Pancreas (tissue), 10 donors: Measurements from ENCODE around the gene RGL4. TPM values are rescaled to one million over a fixed set of nuclear protein-coding genes. Genes with fewer than 3 reads are reported as not detected.
"Not testable (repeated sequence)": the region's sequence is repeated elsewhere in the genome, so short reads cannot be mapped to it uniquely, and the experiment has no call there.

Source experiments
- ATAC-seq, 4 donors: fragments of 200-7000 bp; cut with Tn5 transposase; one replicate each; pipeline versions ENCODE4 v1.8.0 to v1.9.1; 2020; ENCODE audit warnings: mild to moderate bottlenecking in 4 of 4, moderate library complexity in 4 of 4
- DNase-seq, 6 donors: peaks; one replicate each; pipeline ENCODE4 v3.0.0-alpha.2; 2020
- FAIRE-seq: peaks from 2 replicates; lab custom pipeline; 2012; peaks lifted over from hg19 to GRCh38; lab: Jason Lieb, UNC
- H3K27ac ChIP-seq, 4 donors: fragments of 200-600 bp; sonication (generic); 1 replicate in 3 of 4; 2 replicates in 1 of 4; pipeline versions ENCODE4 v1.5.0 to v1.8.0; 2020
- H3K27me3 ChIP-seq, 4 donors: fragments of 200-600 bp; one replicate each; pipeline ENCODE4 v1.8.0; 2021
- H3K36me3 ChIP-seq, 3 donors: fragments of 200-600 bp; sonication (generic) in 1 of 3; one replicate each; pipeline versions ENCODE4 v1.5.0 to v1.8.0; 2020 to 2021
- H3K4me1 ChIP-seq, 3 donors: fragments of 200-600 bp; one replicate each; pipeline ENCODE4 v1.8.0; 2021
- H3K4me3 ChIP-seq, 4 donors: fragments of 200-600 bp; sonication (generic) in 2 of 4; one replicate each; pipeline versions ENCODE4 v1.5.0 to v1.8.0; 2020 to 2021
- H3K9me3 ChIP-seq, 4 donors: fragments of 200-600 bp; one replicate each; pipeline ENCODE4 v1.8.0; 2021
- CTCF ChIP-seq, 4 donors: fragments of 200-600 bp; sonication (generic) in 3 of 4; IDR thresholded peaks; one replicate each; pipeline versions ENCODE4 v1.5.0 to v1.8.0; 2021; ENCODE audit warnings: antibody characterized with exemption in 4 of 4
- WGBS, 2 donors: extraction: QIAGEN DNeasy Blood & Tissue Kit; methylation state at CpG; one replicate each; pipeline ENCODE4 v1.1.7; 2013; 5-methylcytosine and 5-hydroxymethylcytosine counted together
- intact Hi-C, 3 donors: fragments of 100-400 bp; cut with DNase I; formaldehyde crosslinking; loops; one replicate each; pipeline versions ENCODE4 v1.11.1 to v1.14.2; 2022
- polyA plus RNA-seq, 2 donors: library from polyadenylated mRNA; stranded (reverse); fragments of 200-250 nt; gene quantifications; one replicate each; pipeline ENCODE4 v1.2.3, GENCODE V29; 2013
- total RNA-seq, 6 donors: library from RNA; stranded (reverse); fragmentation: NEBNext Ultra II Directional in 4 of 6; extraction: Animal tissue kit (Norgen Biotek cat#: 25700) in 4 of 6; gene quantifications; one replicate each; pipeline versions ENCODE4 v1.2.1 to v1.2.4, GENCODE V29; 2021 to 2023
- donor health status: healthy with polysubstance abuse.
- donor health status: DM: no; HTN: no; CAD: no; lungs with moderate emphysema.
- donor health status: DM: no; HTN: no; CAD: no.
- donor health status: control.
- donor health status: control.
- donor health status: Bipolar disorder and iron deficiency.
- donor health status: DM: yes; HTN: yes; CAD: no.
- donor health status: DM: no; HTN: no; CAD: no.
- donor health status: DM: no; HTN: no; CAD: no.
- donor health status: DM: yes; HTN: yes; CAD: no.

RGL4 gene
- total and polyA plus RNA-seq, 8 donors = 0.42 to 0.95 (median 0.61) TPM; not detected in 4

GRCh38 chr22:23673050-23673620 is 17.7 kb upstream of the RGL4 start:
- no peaks in the 10 kb centered on the region for H3K9me3 ChIP-seq
- DNase-seq = peak in 2 of 6 donors; percentile 21 to 22
- FAIRE-seq = no peak
- H3K4me3 ChIP-seq = no peak overlapping the region
- H3K36me3 ChIP-seq = no peaks in the 10 kb centered on the region
- H3K4me1 ChIP-seq = peaks cover 0 to 11% (median 0%) of the 10 kb centered on the region in 3 donors
- no peak for ATAC-seq
- H3K27me3 ChIP-seq = no peaks in the 10 kb centered on the region
- 90 to 96% methylated on average over 6 to 7 of the region's 7 CpGs for WGBS, 2 donors
- intact Hi-C loops = no loop called here
- no peak for TF ChIP-seq CTCF (IDR thresholded peaks at IDR 0.05)
- H3K27ac ChIP-seq = no peak overlapping the region

- intact Hi-C loops = no loop called here
- no peaks in the 10 kb centered on the region for H3K36me3 ChIP-seq
- H3K9me3 ChIP-seq = no peaks in the 10 kb centered on the region
- ATAC-seq = no peak
- no peak overlapping the region for H3K27ac ChIP-seq
- no peak for FAIRE-seq
- no peaks in the 10 kb centered on the region for H3K27me3 ChIP-seq
- H3K4me3 ChIP-seq = no peak overlapping the region
- H3K4me1 ChIP-seq = peaks cover 0 to 11% (median 0%) of the 10 kb centered on the region in 3 donors
- DNase-seq = peak in 2 of 6 donors; percentile 32 to 35
- WGBS, 2 donors = 91 to 93% methylated on average over 25 to 26 of the region's 26 CpGs
- TF ChIP-seq CTCF (IDR thresholded peaks at IDR 0.05) = no peak
These were observed 16.8 kb upstream of the RGL4 start for GRCh38 chr22:23673826-23674690.

GRCh38 chr22:23674886-23675501 is 15.8 kb upstream of the RGL4 start:
- intact Hi-C loops, H3K4me3 ChIP-seq, H3K36me3 ChIP-seq, ATAC-seq, H3K9me3 ChIP-seq, H3K27me3 ChIP-seq, FAIRE-seq: not testable (repeated sequence)
- WGBS, 2 donors = 60 to 66% methylated on average over 6 of the region's 6 CpGs
- peak overlapping the region in 1 of 4 donors; percentile 41 for H3K27ac ChIP-seq
- H3K4me1 ChIP-seq = peaks cover 0 to 11% (median 0%) of the 10 kb centered on the region in 3 donors
- peak in 1 of 6 donors; percentile 21 for DNase-seq

GRCh38 chr22:23675502-23676415 is 15.1 kb upstream of the RGL4 start:
- peak; percentile 63 to 81 (median 70) for ATAC-seq
- Histone ChIP-seq H3K27me3 (no peaks in the 10 kb centered on the region), H3K9me3 (no peaks in the 10 kb centered on the region), H3K27ac (peak overlapping the region in 1 of 4 donors; percentile 41), H3K36me3 (no peaks in the 10 kb centered on the region), H3K4me1 (peaks cover 0 to 11% (median 0%) of the 10 kb centered on the region in 3 donors), H3K4me3 (no peak overlapping the region)
- WGBS, 2 donors = 38 to 42% methylated on average over 17 of the region's 17 CpGs
- no peak for FAIRE-seq
- TF ChIP-seq CTCF (IDR thresholded peaks at IDR 0.05) = no peak
- intact Hi-C loops = no loop called here
- peak; percentile 45 to 87 (median 68) for DNase-seq

- H3K4me3 ChIP-seq, ATAC-seq, intact Hi-C loops, H3K27me3 ChIP-seq, H3K9me3 ChIP-seq, FAIRE-seq, H3K36me3 ChIP-seq, H3K27ac ChIP-seq: not testable (repeated sequence)
- peaks cover 0 to 11% (median 0%) of the 10 kb centered on the region in 3 donors for H3K4me1 ChIP-seq
- DNase-seq = peak in 2 of 6 donors; percentile 21 to 25
- WGBS, 2 donors = 91 to 95% methylated on average over 12 of the region's 12 CpGs
These were observed 13.7 kb upstream of the RGL4 start for GRCh38 chr22:23676841-23677700.
